HCT116 (cell line): Measurements from ENCODE around the gene SEC22C. TPM values are rescaled to one million over a fixed set of nuclear protein-coding genes. Genes with fewer than 3 reads are reported as not detected.

Experiments
- ATAC-seq: fragments of 200-7000 bp; cut with Tn5 transposase; 2 replicates; pipeline ENCODE4 v1.9.1; 2020; ENCODE audit warnings: mild to moderate bottlenecking, moderate library complexity
- BruUV-seq: library from RNA; stranded (reverse); fragments of 400-500 nt; replicated peaks from 2 replicates; lab custom pipeline; 2021; lab: Mats Ljungman, UMichigan
- CTCF ChIA-PET: fragments of 300-600 bp; sonication (Branson Sonifier 250); formaldehyde crosslinking; loops from one replicate; lab custom pipeline; 2021; ENCODE audit warnings: antibody characterized with exemption; lab: Charles Lee
- POLR2A ChIA-PET: fragments of 300-600, 350-600 bp; sonication (Branson Sonifier 250); formaldehyde crosslinking; loops from one replicate; lab custom pipeline; 2021; ENCODE audit warnings: antibody characterized with exemption; lab: Charles Lee
- RAD21 ChIA-PET, 2 experiments: fragments of 300-600 bp; sonication (Branson Sonifier 250); formaldehyde crosslinking; loops; one replicate each; lab custom pipeline; 2023; ENCODE audit warnings: low total read pairs in 2 of 2; ENCODE audit not compliant: uncharacterized antibody in 2 of 2, unreplicated experiment in 2 of 2, low non-redundant PET in 1 of 2; lab: Charles Lee
- DNase-seq: peaks from one replicate; pipeline ENCODE4 v3.0.0-alpha.2; 2010; ENCODE audit warnings: low read depth, low spot score
- H2AFZ ChIP-seq: fragments of 200-600 bp; shearing (Covaris generic), sonication (generic); 2 replicates; pipeline ENCODE4 v1.6.1; 2017; ENCODE audit warnings: low read depth, mixed run types, mixed read lengths, antibody characterized with exemption, low read length; ENCODE audit not compliant: poor library complexity, severe bottlenecking
- H3K27ac ChIP-seq: 2 replicates; pipeline ENCODE4 v1.5.1; 2012; ENCODE audit warnings: low read depth, low read length
- H3K27me3 ChIP-seq: fragments of 200-600 bp; sonication (generic); 2 replicates; pipeline ENCODE4 v1.6.1; 2016; ENCODE audit warnings: mixed run types, low read length, mixed read lengths; ENCODE audit not compliant: insufficient read depth
- H3K36me3 ChIP-seq, 2 experiments: fragments of 200-500 bp in 1 of 2; fragments of 200-600 bp in 1 of 2; sonication (Bioruptor generic) in 1 of 2; sonication (generic) in 1 of 2; 2 replicates each; pipeline versions ENCODE4 v1.5.1 to v1.6.1; 2014 to 2016; ENCODE audit warnings: low read length in 2 of 2, inconsistent platforms in 1 of 2, mixed read lengths in 1 of 2, mixed run types in 1 of 2; ENCODE audit not compliant: insufficient read depth in 2 of 2, control insufficient read depth in 1 of 2
- H3K4me1 ChIP-seq, 2 experiments: fragments of 200-600 bp in 1 of 2; sonication (generic) in 1 of 2; 2 replicates each; pipeline versions ENCODE4 v1.5.1 to v1.6.1; 2012 to 2017; ENCODE audit warnings: low read length in 2 of 2, inconsistent platforms in 1 of 2, mild to moderate bottlenecking in 1 of 2, mixed read lengths in 1 of 2, mixed run types in 1 of 2, moderate library complexity in 1 of 2; ENCODE audit not compliant: insufficient read depth in 2 of 2, control insufficient read depth in 1 of 2
- H3K4me2 ChIP-seq: fragments of 200-600 bp; sonication (generic); 2 replicates; pipeline ENCODE4 v1.6.1; 2017; ENCODE audit warnings: mixed run types, low read length, mixed read lengths
- H3K4me3 ChIP-seq, 2 experiments: fragments of 200-600 bp in 1 of 2; sonication (generic) in 1 of 2; replicated peaks in 1 of 2; 2 replicates each; pipeline ENCODE4 v1.5.1; 2011 to 2016; ENCODE audit warnings: low read length in 2 of 2, control low read depth in 1 of 2, low read depth in 1 of 2, mild to moderate bottlenecking in 1 of 2, mixed read lengths in 1 of 2, mixed run types in 1 of 2
- H3K79me2 ChIP-seq: fragments of 200-600 bp; sonication (generic); 2 replicates; pipeline ENCODE4 v1.6.1; 2017; ENCODE audit warnings: mild to moderate bottlenecking, mixed run types, low read length, moderate library complexity, mixed read lengths; ENCODE audit not compliant: insufficient read depth
- H3K9ac ChIP-seq: fragments of 200-600 bp; sonication (generic); 2 replicates; pipeline ENCODE4 v1.6.1; 2016; ENCODE audit warnings: low read length, mixed read lengths
- H3K9me2 ChIP-seq: fragments of 200-600 bp; sonication (generic), shearing (Covaris generic); 2 replicates; pipeline ENCODE4 v1.6.1; 2017; ENCODE audit warnings: mixed run types, mild to moderate bottlenecking, moderate library complexity; ENCODE audit not compliant: insufficient read depth
- H3K9me3 ChIP-seq, 2 experiments: fragments of 200-500 bp in 1 of 2; fragments of 200-600 bp in 1 of 2; sonication (Bioruptor generic) in 1 of 2; sonication (generic) in 1 of 2; 2 replicates each; pipeline ENCODE4 v1.6.1; 2014 to 2017; ENCODE audit warnings: low read length in 2 of 2, mixed read lengths in 2 of 2, inconsistent platforms in 1 of 2, low read depth in 1 of 2, mild to moderate bottlenecking in 1 of 2, mixed run types in 1 of 2, moderate library complexity in 1 of 2; ENCODE audit not compliant: control insufficient read depth in 1 of 2, insufficient read depth in 1 of 2
- H4K20me1 ChIP-seq: fragments of 200-600 bp; sonication (generic), shearing (Covaris generic); 2 replicates; pipeline ENCODE4 v1.6.1; 2017; ENCODE audit warnings: mixed run types, mild to moderate bottlenecking, moderate library complexity; ENCODE audit not compliant: insufficient read depth
- CBX3 ChIP-seq: IDR thresholded peaks from 2 replicates; pipeline ENCODE4 v1.6.1; 2012; ENCODE audit warnings: low read depth
- CEBPB ChIP-seq: IDR thresholded peaks from 2 replicates; pipeline ENCODE4 v1.6.1; 2012; ENCODE audit warnings: low read depth
- CTCF ChIP-seq, 3 experiments: fragments of 200-600 bp in 1 of 3; sonication (generic) in 1 of 3; IDR thresholded peaks in 2 of 3; conservative IDR thresholded peaks in 1 of 3; 2 replicates each; pipeline ENCODE4 v1.5.1; 2012 to 2017; ENCODE audit warnings: low read depth in 2 of 3, low read length in 2 of 3, antibody characterized with exemption in 1 of 3, borderline replicate concordance in 1 of 3, control low read depth in 1 of 3, mild to moderate bottlenecking in 1 of 3, mixed read lengths in 1 of 3, mixed run types in 1 of 3, moderate library complexity in 1 of 3; ENCODE audit not compliant: insufficient read depth in 1 of 3
- ELF1 ChIP-seq: IDR thresholded peaks from 2 replicates; pipeline ENCODE4 v1.6.1; 2012; ENCODE audit warnings: low read depth, borderline replicate concordance
- FOSL1 ChIP-seq: IDR thresholded peaks from 2 replicates; pipeline ENCODE4 v1.6.1; 2012; ENCODE audit warnings: low read depth
- JUND ChIP-seq: IDR thresholded peaks from 2 replicates; pipeline ENCODE4 v1.6.1; 2012
- MAX ChIP-seq: IDR thresholded peaks from 2 replicates; pipeline ENCODE4 v1.6.1; 2012
- RAD21 ChIP-seq: IDR thresholded peaks from 2 replicates; pipeline ENCODE4 v1.6.1; 2012; ENCODE audit warnings: low read depth, mild to moderate bottlenecking
- SIN3A ChIP-seq: IDR thresholded peaks from 2 replicates; pipeline ENCODE4 v1.6.1; 2012; ENCODE audit warnings: low read depth
- SP1 ChIP-seq: IDR thresholded peaks from 2 replicates; pipeline ENCODE4 v1.6.1; 2012; ENCODE audit warnings: low read depth
- YY1 ChIP-seq: IDR thresholded peaks from 2 replicates; pipeline ENCODE4 v1.6.1; 2011; ENCODE audit warnings: low read length, low read depth, moderate library complexity, mild to moderate bottlenecking; ENCODE audit not compliant: insufficient replicate concordance; ENCODE audit errors: extremely low read depth
- intact Hi-C: fragments of 100-400 bp; cut with micrococcal nuclease; formaldehyde crosslinking; loops from 2 replicates; pipeline ENCODE4 v1.10.0; 2022
- total RNA-seq: library from RNA; stranded (reverse); gene quantifications from one replicate; pipeline ENCODE4 v1.2.1, GENCODE V29; 2021; ENCODE audit not compliant: unreplicated experiment
- TF ChIP-seq, protein P1 (sequence below): IDR thresholded peaks from 2 replicates; pipeline ENCODE4 v1.6.1; 2011; ENCODE audit warnings: mild to moderate bottlenecking, low read length, moderate library complexity; ENCODE audit not compliant: insufficient replicate concordance; ENCODE audit errors: extremely low read depth

Gene SEC22C
- total RNA-seq, 1 experiment from 2014 or later: 43.4 TPM

DNA sequence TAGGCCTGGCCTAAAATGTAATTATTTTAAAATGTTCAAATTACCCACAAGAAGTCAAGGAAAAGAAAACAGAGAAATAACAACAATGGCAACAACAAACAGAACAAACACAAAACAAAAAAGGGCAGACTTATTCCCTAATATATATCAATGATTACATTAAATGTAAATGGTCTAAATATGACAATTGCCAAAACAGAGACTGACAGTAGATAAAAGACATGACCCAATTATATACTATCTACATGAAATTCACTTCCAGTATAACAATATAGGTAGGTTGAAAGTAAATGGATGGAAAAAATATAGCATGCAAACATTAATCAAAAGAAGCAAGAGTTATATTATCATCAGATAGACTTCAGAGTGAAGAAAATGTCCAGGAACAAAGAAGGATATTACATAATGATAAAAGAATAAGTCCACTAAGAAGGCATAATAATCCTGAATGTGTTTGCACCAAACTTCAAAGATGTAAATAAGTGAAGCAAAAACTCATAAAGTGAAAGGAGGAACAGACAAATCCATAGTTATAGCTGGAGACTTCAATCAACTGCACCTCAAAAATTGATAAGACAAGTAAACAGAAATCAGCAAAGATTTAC, 6.5 kb downstream of the SEC22C start:
- RAD21 ChIA-PET: no interaction called here
- Histone ChIP-seq H3K79me2 (peaks cover 62% of the 10 kb centered on the region), H3K27me3 (no peaks in the 10 kb centered on the region), H3K4me3 (no peak overlapping the region), H3K36me3 (peaks cover 0 to 4% of the 10 kb centered on the region in 2 experiments; a peak in 1 of 4 replicates), H3K27ac (no peak overlapping the region), H4K20me1 (no peaks in the 10 kb centered on the region), H3K9me3 (peaks cover 3 to 7% of the 10 kb centered on the region in 2 experiments; a peak in 1 of 4 replicates), H3K9ac (no peak overlapping the region), H2AFZ (no peak overlapping the region), H3K4me2 (no peak overlapping the region), H3K9me2 (no peaks in the 10 kb centered on the region), H3K4me1 (peaks cover 2 to 5% of the 10 kb centered on the region in 2 experiments; a peak in 3 of 4 replicates)
- CTCF ChIA-PET: no interaction called here
- POLR2A ChIA-PET: no interaction called here
- no peak for DNase-seq
- intact Hi-C loops: loop anchor here (5.0 kb wide), 1 partner anchor 527 kb away; no protein-coding TSS in a partner anchor
- TF ChIP-seq JUND (no peak), SIN3A (no peak), YY1 (no peak)
- no peak for ATAC-seq
- BruUV-seq: no TSS peak

DNA sequence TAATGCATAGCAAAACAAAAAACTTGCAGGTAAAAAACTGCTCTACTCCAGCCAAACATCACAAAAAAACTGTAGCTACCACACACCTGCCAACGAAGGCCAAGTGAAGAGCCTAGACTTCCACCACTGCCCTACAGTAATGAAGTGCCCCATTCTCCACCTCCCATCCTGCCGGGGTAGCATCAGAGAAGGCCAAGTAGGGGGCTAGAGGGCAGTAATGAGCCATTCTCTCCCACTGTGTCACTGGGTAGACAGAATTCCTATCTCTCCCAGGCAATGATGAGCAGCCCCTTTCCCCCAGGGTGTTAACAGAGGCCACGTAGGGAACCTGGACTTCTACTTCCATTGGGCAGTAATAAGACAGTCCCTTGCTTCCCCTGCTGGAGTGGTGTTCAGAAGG, 9.5 kb downstream of the SEC22C start:
- RAD21 ChIA-PET: no interaction called here
- Histone ChIP-seq H3K4me2 (no peak overlapping the region), H3K4me1 (peaks cover 0 to 5% of the 10 kb centered on the region in 2 experiments; a peak in 1 of 4 replicates), H3K27me3 (no peaks in the 10 kb centered on the region), H3K4me3 (no peak overlapping the region), H3K27ac (no peak overlapping the region), H3K9me2 (no peaks in the 10 kb centered on the region), H4K20me1 (no peaks in the 10 kb centered on the region), H3K79me2 (peaks cover 46% of the 10 kb centered on the region), H3K36me3 (peaks cover 4 to 7% of the 10 kb centered on the region in 2 experiments; a peak in 3 of 4 replicates), H3K9ac (no peak overlapping the region), H3K9me3 (peaks cover 3 to 7% of the 10 kb centered on the region in 2 experiments; a peak in 1 of 4 replicates), H2AFZ (no peak overlapping the region)
- CTCF ChIA-PET: interaction anchor here (0.9 kb wide), 1 partner anchor 245 kb away, joined by 3 read pairs; no protein-coding TSS in a partner anchor
- peak; percentile 41 for DNase-seq
- POLR2A ChIA-PET: no interaction called here
- TF ChIP-seq ELF1 (no peak), CEBPB (no peak), RAD21 (peak; percentile 72), CBX3 (peak; percentile 14; the same call in 1 of the 2 replicates), SP1 (no peak), CTCF (IDR thresholded peaks at IDR 0.05 in 2 of 3, conservative IDR thresholded peaks at IDR 0.05 in 1 of 3; ENCODE audit: borderline replicate concordance in 1 of 3, insufficient read depth in 1 of 3, low read depth in 2 of 3, low read length in 2 of 3) (peak; percentile 60 to 79 (median 69)), SIN3A (no peak), FOSL1 (no peak), MAX (no peak)
- TF ChIP-seq, protein P1, sequence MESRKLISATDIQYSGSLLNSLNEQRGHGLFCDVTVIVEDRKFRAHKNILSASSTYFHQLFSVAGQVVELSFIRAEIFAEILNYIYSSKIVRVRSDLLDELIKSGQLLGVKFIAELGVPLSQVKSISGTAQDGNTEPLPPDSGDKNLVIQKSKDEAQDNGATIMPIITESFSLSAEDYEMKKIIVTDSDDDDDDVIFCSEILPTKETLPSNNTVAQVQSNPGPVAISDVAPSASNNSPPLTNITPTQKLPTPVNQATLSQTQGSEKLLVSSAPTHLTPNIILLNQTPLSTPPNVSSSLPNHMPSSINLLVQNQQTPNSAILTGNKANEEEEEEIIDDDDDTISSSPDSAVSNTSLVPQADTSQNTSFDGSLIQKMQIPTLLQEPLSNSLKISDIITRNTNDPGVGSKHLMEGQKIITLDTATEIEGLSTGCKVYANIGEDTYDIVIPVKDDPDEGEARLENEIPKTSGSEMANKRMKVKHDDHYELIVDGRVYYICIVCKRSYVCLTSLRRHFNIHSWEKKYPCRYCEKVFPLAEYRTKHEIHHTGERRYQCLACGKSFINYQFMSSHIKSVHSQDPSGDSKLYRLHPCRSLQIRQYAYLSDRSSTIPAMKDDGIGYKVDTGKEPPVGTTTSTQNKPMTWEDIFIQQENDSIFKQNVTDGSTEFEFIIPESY: no peak
- intact Hi-C loops: loop anchor here (2.0 to 5.0 kb wide), 2 partner anchors 173 to 310 kb away; no protein-coding TSS in a partner anchor
- ATAC-seq: peak; percentile 100
- no TSS peak for BruUV-seq
